ENCODE measurements around the gene FGB.

FGB gene

DNA sequence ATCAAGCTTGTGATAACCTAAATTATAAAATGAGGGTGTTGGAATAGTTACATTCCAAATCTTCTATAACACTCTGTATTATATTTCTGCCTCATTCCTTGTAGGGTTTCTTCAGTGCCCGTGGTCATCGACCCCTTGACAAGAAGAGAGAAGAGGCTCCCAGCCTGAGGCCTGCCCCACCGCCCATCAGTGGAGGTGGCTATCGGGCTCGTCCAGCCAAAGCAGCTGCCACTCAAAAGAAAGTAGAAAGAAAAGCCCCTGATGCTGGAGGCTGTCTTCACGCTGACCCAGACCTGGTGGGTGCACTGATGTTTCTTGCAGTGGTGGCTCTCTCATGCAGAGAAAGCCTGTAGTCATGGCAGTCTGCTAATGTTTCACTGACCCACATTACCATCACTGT, 2.9 kb downstream of the FGB start:
- TF ChIP-seq, protein P1, sequence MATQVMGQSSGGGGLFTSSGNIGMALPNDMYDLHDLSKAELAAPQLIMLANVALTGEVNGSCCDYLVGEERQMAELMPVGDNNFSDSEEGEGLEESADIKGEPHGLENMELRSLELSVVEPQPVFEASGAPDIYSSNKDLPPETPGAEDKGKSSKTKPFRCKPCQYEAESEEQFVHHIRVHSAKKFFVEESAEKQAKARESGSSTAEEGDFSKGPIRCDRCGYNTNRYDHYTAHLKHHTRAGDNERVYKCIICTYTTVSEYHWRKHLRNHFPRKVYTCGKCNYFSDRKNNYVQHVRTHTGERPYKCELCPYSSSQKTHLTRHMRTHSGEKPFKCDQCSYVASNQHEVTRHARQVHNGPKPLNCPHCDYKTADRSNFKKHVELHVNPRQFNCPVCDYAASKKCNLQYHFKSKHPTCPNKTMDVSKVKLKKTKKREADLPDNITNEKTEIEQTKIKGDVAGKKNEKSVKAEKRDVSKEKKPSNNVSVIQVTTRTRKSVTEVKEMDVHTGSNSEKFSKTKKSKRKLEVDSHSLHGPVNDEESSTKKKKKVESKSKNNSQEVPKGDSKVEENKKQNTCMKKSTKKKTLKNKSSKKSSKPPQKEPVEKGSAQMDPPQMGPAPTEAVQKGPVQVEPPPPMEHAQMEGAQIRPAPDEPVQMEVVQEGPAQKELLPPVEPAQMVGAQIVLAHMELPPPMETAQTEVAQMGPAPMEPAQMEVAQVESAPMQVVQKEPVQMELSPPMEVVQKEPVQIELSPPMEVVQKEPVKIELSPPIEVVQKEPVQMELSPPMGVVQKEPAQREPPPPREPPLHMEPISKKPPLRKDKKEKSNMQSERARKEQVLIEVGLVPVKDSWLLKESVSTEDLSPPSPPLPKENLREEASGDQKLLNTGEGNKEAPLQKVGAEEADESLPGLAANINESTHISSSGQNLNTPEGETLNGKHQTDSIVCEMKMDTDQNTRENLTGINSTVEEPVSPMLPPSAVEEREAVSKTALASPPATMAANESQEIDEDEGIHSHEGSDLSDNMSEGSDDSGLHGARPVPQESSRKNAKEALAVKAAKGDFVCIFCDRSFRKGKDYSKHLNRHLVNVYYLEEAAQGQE (IDR thresholded peaks at IDR 0.05; ENCODE audit: low read depth), result no peak
- no peak for TF ChIP-seq FOXM1 (IDR thresholded peaks at IDR 0.05; ENCODE audit: borderline replicate concordance, low read depth)

DNA sequence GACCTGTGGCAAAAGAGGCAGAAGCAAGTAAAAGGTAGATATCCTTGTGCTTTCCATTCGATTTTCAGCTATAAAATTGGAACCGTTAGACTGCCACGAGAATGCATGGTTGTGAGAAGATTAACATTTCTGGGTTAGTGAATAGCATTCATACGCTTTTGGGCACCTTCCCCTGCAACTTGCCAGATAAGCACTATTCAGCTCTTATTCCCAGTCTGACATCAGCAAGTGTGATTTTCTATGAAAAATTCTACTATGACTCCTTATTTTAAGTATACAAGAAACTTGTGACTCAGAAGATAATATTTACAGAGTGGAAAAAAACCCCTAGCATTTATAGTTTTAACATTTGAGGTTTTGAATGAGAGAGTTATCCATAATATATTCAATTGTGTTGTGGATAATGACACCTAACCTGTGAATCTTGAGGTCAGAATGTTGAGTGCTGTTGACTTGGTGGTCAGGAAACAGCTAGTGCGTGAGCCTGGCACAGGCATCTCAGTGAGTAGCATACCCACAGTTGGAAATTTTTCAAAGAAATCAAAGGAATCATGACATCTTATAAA, 3.9 kb downstream of the FGB start:
- TF ChIP-seq NFIC (IDR thresholded peaks at IDR 0.05) (no peak), CEBPB (IDR thresholded peaks at IDR 0.05) (no peak), EP300 (IDR thresholded peaks at IDR 0.05; ENCODE audit: borderline replicate concordance) (no peak), TCF12 (IDR thresholded peaks at IDR 0.05; ENCODE audit: low read depth) (no peak), TAF1 (IDR thresholded peaks at IDR 0.05; ENCODE audit: low read depth) (no peak)
- TF ChIP-seq, protein P2, sequence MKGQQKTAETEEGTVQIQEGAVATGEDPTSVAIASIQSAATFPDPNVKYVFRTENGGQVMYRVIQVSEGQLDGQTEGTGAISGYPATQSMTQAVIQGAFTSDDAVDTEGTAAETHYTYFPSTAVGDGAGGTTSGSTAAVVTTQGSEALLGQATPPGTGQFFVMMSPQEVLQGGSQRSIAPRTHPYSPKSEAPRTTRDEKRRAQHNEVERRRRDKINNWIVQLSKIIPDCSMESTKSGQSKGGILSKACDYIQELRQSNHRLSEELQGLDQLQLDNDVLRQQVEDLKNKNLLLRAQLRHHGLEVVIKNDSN (IDR thresholded peaks at IDR 0.05), result no peak

DNA sequence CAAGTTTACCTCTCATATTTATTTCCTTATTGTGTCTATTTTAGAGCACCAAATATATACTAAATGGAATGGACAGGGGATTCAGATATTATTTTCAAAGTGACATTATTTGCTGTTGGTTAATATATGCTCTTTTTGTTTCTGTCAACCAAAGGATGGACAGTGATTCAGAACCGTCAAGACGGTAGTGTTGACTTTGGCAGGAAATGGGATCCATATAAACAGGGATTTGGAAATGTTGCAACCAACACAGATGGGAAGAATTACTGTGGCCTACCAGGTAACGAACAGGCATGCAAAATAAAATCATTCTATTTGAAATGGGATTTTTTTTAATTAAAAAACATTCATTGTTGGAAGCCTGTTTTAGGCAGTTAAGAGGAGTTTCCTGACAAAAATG, 6.2 kb downstream of the FGB start:
- no peak for TF ChIP-seq ZBTB7A (IDR thresholded peaks at IDR 0.05; ENCODE audit: low read depth)
- no peak for TF ChIP-seq YY1 (IDR thresholded peaks at IDR 0.05; ENCODE audit: low read depth)
- no peak for TF ChIP-seq NFIC (IDR thresholded peaks at IDR 0.05)
- no peak for TF ChIP-seq TEAD4 (IDR thresholded peaks at IDR 0.05)
- TF ChIP-seq, protein P2 (IDR thresholded peaks at IDR 0.05), result no peak
- no peak for TF ChIP-seq TAF1 (IDR thresholded peaks at IDR 0.05; ENCODE audit: low read depth)
- no peak for TF ChIP-seq CREB1 (IDR thresholded peaks at IDR 0.05; ENCODE audit: low read depth)
- no peak for TF ChIP-seq TCF12 (IDR thresholded peaks at IDR 0.05; ENCODE audit: low read depth)
- TF ChIP-seq RAD21 (IDR thresholded peaks at IDR 0.05; ENCODE audit: low read depth), result no peak
- TF ChIP-seq CEBPB (IDR thresholded peaks at IDR 0.05), result no peak
- TF ChIP-seq, protein P1 (IDR thresholded peaks at IDR 0.05; ENCODE audit: low read depth), result no peak

- TF ChIP-seq RAD21 (IDR thresholded peaks at IDR 0.05; ENCODE audit: low read depth), result no peak
- TF ChIP-seq, protein P1 (IDR thresholded peaks at IDR 0.05; ENCODE audit: low read depth), result no peak
- TF ChIP-seq EP300 (IDR thresholded peaks at IDR 0.05; ENCODE audit: borderline replicate concordance), result no peak
- TF ChIP-seq TAF1 (IDR thresholded peaks at IDR 0.05; ENCODE audit: low read depth), result no peak
- no peak for TF ChIP-seq CEBPB (IDR thresholded peaks at IDR 0.05)
- TF ChIP-seq, protein P3, sequence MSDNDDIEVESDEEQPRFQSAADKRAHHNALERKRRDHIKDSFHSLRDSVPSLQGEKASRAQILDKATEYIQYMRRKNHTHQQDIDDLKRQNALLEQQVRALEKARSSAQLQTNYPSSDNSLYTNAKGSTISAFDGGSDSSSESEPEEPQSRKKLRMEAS (IDR thresholded peaks at IDR 0.05), result no peak
- no peak for TF ChIP-seq TCF12 (IDR thresholded peaks at IDR 0.05; ENCODE audit: low read depth)
- TF ChIP-seq FOXM1 (IDR thresholded peaks at IDR 0.05; ENCODE audit: borderline replicate concordance, low read depth), result no peak
- TF ChIP-seq EGR1 (IDR thresholded peaks at IDR 0.05), result no peak
- TF ChIP-seq CREB1 (IDR thresholded peaks at IDR 0.05; ENCODE audit: low read depth), result no peak
- TF ChIP-seq ZBTB7A (IDR thresholded peaks at IDR 0.05; ENCODE audit: low read depth), result no peak
- TF ChIP-seq NFIC (IDR thresholded peaks at IDR 0.05), result no peak
- TF ChIP-seq, protein P2 (IDR thresholded peaks at IDR 0.05), result no peak
- no peak for TF ChIP-seq YY1 (IDR thresholded peaks at IDR 0.05; ENCODE audit: low read depth)
- TF ChIP-seq TEAD4 (IDR thresholded peaks at IDR 0.05), result no peak
These were observed 6.8 kb downstream of the FGB start for GRCh38 chr4:154569584-154569983.
